K562 (cell line): ENCODE measurements around the gene DPH2. TPM values are rescaled to one million over a fixed set of nuclear protein-coding genes. Genes with fewer than 3 reads are reported as not detected.

Experiments used
- ATAC-seq: fragments of 200-7000 bp; cut with Tn5 transposase; 3 replicates; pipeline ENCODE4 v1.9.1; 2020; ENCODE audit warnings: moderate library complexity
- BruUV-seq: library from RNA; stranded (reverse); fragments of 400-500 nt; replicated peaks from 2 replicates; lab custom pipeline; 2021; lab: Mats Ljungman, UMichigan
- CTCF ChIA-PET: fragments of 300-600 bp; formaldehyde crosslinking; extraction: SDS; loops from one replicate; lab custom pipeline; 2021; ENCODE audit warnings: low intra/inter-chr PET ratio; lab: Yijun Ruan, JAX
- POLR2A ChIA-PET: fragments of 300-600, 350-650 bp; sonication (Branson Sonifier 250); formaldehyde crosslinking; extraction: SDS; loops from one replicate; lab custom pipeline; 2021; ENCODE audit warnings: antibody characterized with exemption, inconsistent platforms; lab: Yijun Ruan, JAX
- DNase-seq, 4 experiments: peaks; one replicate each; pipeline versions ENCODE4 v3.0.0 to v3.0.0-alpha.2; 2011 to 2018; ENCODE audit warnings: low spot score in 3 of 4, mixed read lengths in 3 of 4; ENCODE audit errors: extremely low read depth in 1 of 4
- FAIRE-seq: peaks from 2 replicates; lab custom pipeline; 2011; peaks lifted over from hg19 to GRCh38; lab: Jason Lieb, UNC
- H2AFZ ChIP-seq: 2 replicates; pipeline ENCODE4 v1.6.0; 2011; ENCODE audit warnings: low read depth, low read length, control low read depth, inconsistent platforms
- H3K27ac ChIP-seq: fragments of 200-600 bp; 3 replicates; pipeline ENCODE4 v1.8.0; 2011; ENCODE audit warnings: low read depth, mild to moderate bottlenecking, control low read depth, inconsistent platforms, low read length, moderate library complexity, mixed read lengths; ENCODE audit errors: extremely low read depth
- H3K27me3 ChIP-seq, 2 experiments: fragments of 300-600 bp in 1 of 2; 2 replicates in 1 of 2; 3 replicates in 1 of 2; pipeline versions ENCODE4 v1.6.0 to v1.8.0; 2011; ENCODE audit warnings: inconsistent platforms in 2 of 2, low read length in 2 of 2, mild to moderate bottlenecking in 1 of 2, mixed read lengths in 1 of 2, moderate library complexity in 1 of 2; ENCODE audit not compliant: control insufficient read depth in 2 of 2, insufficient read depth in 2 of 2
- H3K36me3 ChIP-seq: fragments of 300-600 bp; 3 replicates; pipeline ENCODE4 v1.8.0; 2011; ENCODE audit warnings: mild to moderate bottlenecking, low read length, inconsistent platforms; ENCODE audit not compliant: control insufficient read depth, insufficient read depth
- H3K4me1 ChIP-seq, 2 experiments: fragments of 200-600 bp in 1 of 2; replicated peaks in 1 of 2; 2 replicates in 1 of 2; 3 replicates in 1 of 2; pipeline versions ENCODE4 v1.5.1 to v1.8.0; 2011; ENCODE audit warnings: inconsistent platforms in 2 of 2, low read length in 2 of 2, mild to moderate bottlenecking in 1 of 2, mixed read lengths in 1 of 2, moderate library complexity in 1 of 2; ENCODE audit not compliant: control insufficient read depth in 2 of 2, insufficient read depth in 2 of 2
- H3K4me2 ChIP-seq: 2 replicates; pipeline ENCODE4 v1.6.1; 2011; ENCODE audit warnings: low read length, control low read depth, inconsistent platforms, mixed read lengths; ENCODE audit not compliant: insufficient read depth
- H3K4me3 ChIP-seq: fragments of 200-600 bp; sonication (generic), shearing (Covaris generic); 2 replicates; pipeline ENCODE4 v1.5.1; 2016; ENCODE audit warnings: control low read depth, inconsistent platforms
- H3K79me2 ChIP-seq: fragments of 200-600 bp; 3 replicates; pipeline ENCODE4 v1.8.0; 2011; ENCODE audit warnings: low read length, inconsistent platforms; ENCODE audit not compliant: control insufficient read depth, insufficient read depth
- H3K9ac ChIP-seq, 2 experiments: 2 replicates each; pipeline versions ENCODE4 v1.6.0 to v1.6.1; 2011; ENCODE audit warnings: low read depth in 2 of 2, low read length in 2 of 2, control low read depth in 1 of 2, inconsistent platforms in 1 of 2, mild to moderate bottlenecking in 1 of 2, mixed read lengths in 1 of 2; ENCODE audit not compliant: insufficient read depth in 1 of 2
- H3K9me1 ChIP-seq: one replicate; pipeline ENCODE4 v1.6.0; 2011; ENCODE audit warnings: inconsistent platforms, mild to moderate bottlenecking, low read length, moderate library complexity; ENCODE audit not compliant: control insufficient read depth, insufficient read depth
- H3K9me3 ChIP-seq: replicated peaks from 2 replicates; pipeline ENCODE4 v1.5.1; 2011; ENCODE audit warnings: low read depth, low read length, inconsistent platforms; ENCODE audit not compliant: control insufficient read depth, insufficient read depth
- H4K20me1 ChIP-seq: replicated peaks from 2 replicates; pipeline ENCODE4 v1.6.1; 2011; ENCODE audit warnings: low read length, inconsistent platforms, mixed read lengths; ENCODE audit not compliant: control insufficient read depth, insufficient read depth
- BCOR ChIP-seq: fragments of 450-650 bp; IDR thresholded peaks from 2 replicates; pipeline ENCODE4 v1.6.1; 2016
- E2F6 ChIP-seq, 2 experiments: IDR thresholded peaks; 2 replicates each; pipeline ENCODE4 v1.6.1; 2011; ENCODE audit warnings: borderline replicate concordance in 1 of 2, control low read depth in 1 of 2, low read depth in 1 of 2, low read length in 1 of 2, mild to moderate bottlenecking in 1 of 2, mixed read lengths in 1 of 2, moderate library complexity in 1 of 2; ENCODE audit not compliant: insufficient read depth in 1 of 2, insufficient read length in 1 of 2, poor library complexity in 1 of 2, severe bottlenecking in 1 of 2; ENCODE audit errors: extremely low read depth in 1 of 2
- FOXA3 ChIP-seq, 2 experiments: fragments of 450-650 bp in 1 of 2; sonication (generic) in 1 of 2; formaldehyde crosslinking; IDR thresholded peaks in 1 of 2; conservative IDR thresholded peaks in 1 of 2; 2 replicates each; pipeline versions ENCODE4 v1.4.0 to v1.8.0; 2020 to 2022; ENCODE audit warnings: mild to moderate bottlenecking in 2 of 2, missing genetic modification reagents in 1 of 2
- FOXK2 ChIP-seq, 2 experiments: fragments of 450-650 bp; IDR thresholded peaks in 1 of 2; conservative IDR thresholded peaks in 1 of 2; 2 replicates each; pipeline ENCODE4 v1.6.1; 2016; ENCODE audit warnings: low read depth in 2 of 2, mild to moderate bottlenecking in 1 of 2
- KLF6 ChIP-seq: fragments of 250-450 bp; sonication (Bioruptor Pico); IDR thresholded peaks from 2 replicates; pipeline ENCODE4 v1.4.0; 2020; ENCODE audit warnings: mild to moderate bottlenecking, moderate library complexity, borderline replicate concordance
- LARP7 ChIP-seq: fragments of 450-650 bp; IDR thresholded peaks from 2 replicates; pipeline ENCODE4 v1.6.1; 2016
- NCOA1 ChIP-seq: fragments of 450-650 bp; IDR thresholded peaks from 2 replicates; pipeline ENCODE4 v1.6.1; 2016; ENCODE audit warnings: low read depth
- RBM22 ChIP-seq: fragments of 200-400 bp; formaldehyde crosslinking; IDR thresholded peaks from 2 replicates; pipeline ENCODE4 v1.6.1; 2018; ENCODE audit warnings: low read length, low read depth; ENCODE audit not compliant: poor library complexity, severe bottlenecking
- SAP30 ChIP-seq: fragments of 200-600 bp; sonication (generic); IDR thresholded peaks from 2 replicates; pipeline ENCODE4 v1.6.1; 2012; ENCODE audit warnings: borderline replicate concordance, low read depth, mild to moderate bottlenecking, moderate library complexity, low read length, control low read depth, inconsistent platforms; ENCODE audit not compliant: insufficient read depth, poor library complexity, severe bottlenecking
- SMARCA5 ChIP-seq: fragments of 450-650 bp; IDR thresholded peaks from 2 replicates; pipeline ENCODE4 v1.6.1; 2016
- SMC3 ChIP-seq: conservative IDR thresholded peaks from 2 replicates; pipeline ENCODE4 v1.6.1; 2011; ENCODE audit warnings: low read depth, low read length, improper control_type of control experiment; ENCODE audit not compliant: insufficient read depth
- TAL1 ChIP-seq: fragments of 450-650 bp; IDR thresholded peaks from 2 replicates; pipeline ENCODE4 v1.6.1; 2016; ENCODE audit warnings: mild to moderate bottlenecking
- ZFP36 ChIP-seq: fragments of 150-350 bp; IDR thresholded peaks from 2 replicates; pipeline ENCODE4 v1.6.1; 2018; ENCODE audit warnings: low read length, low read depth; ENCODE audit not compliant: partially characterized antibody
- ZNF316 ChIP-seq: fragments of 450-650 bp; IDR thresholded peaks from 2 replicates; pipeline ENCODE4 v1.6.1; 2016
- ZNF436 ChIP-seq: fragments of 250-450, 450-650 bp; sonication (Bioruptor Pico); formaldehyde crosslinking; IDR thresholded peaks from 2 replicates; pipeline ENCODE4 v1.7.0; 2020; ENCODE audit warnings: mild to moderate bottlenecking
- ZNF707 ChIP-seq: fragments of 250-450 bp; sonication (Bioruptor Pico); conservative IDR thresholded peaks from 2 replicates; pipeline ENCODE4 v1.8.0; 2022; ENCODE audit warnings: inconsistent platforms, mild to moderate bottlenecking, moderate library complexity
- WGBS: fragments of 100-300 bp; shearing (Covaris generic); methylation state at CpG from one replicate; pipeline ENCODE4 v1.1.6; 2016; ENCODE audit warnings: low coverage, mixed read lengths; ENCODE audit not compliant: insufficient coverage; ENCODE audit errors: missing lambda C conversion rate; 5-methylcytosine and 5-hydroxymethylcytosine counted together
- in situ Hi-C: fragments of 300-500 bp; cut with MboI; formaldehyde crosslinking; loops from 4 replicates; pipeline ENCODE4 v1.15.0; 2018; ENCODE audit warnings: inconsistent platforms, mixed read lengths
- intact Hi-C: fragments of 100-400 bp; cut with micrococcal nuclease; formaldehyde crosslinking; loops from 2 replicates; pipeline ENCODE4 v1.14.2; 2022
- polyA plus RNA-seq, 8 experiments: library from polyadenylated mRNA; depleted of rRNA in 4 of 8; stranded (reverse) in 5 of 8; unstranded in 3 of 8; fragments of >200 nt; fragmentation: Nextera tagmentation in 2 of 8; fragmentation: Illumina TruSeq in 1 of 8; extraction: Ambion mirVana in 2 of 8; extraction: Trizol in 1 of 8; gene quantifications; 2 replicates each; pipeline versions ENCODE4 v1.2.1 to v1.2.3, GENCODE V29; 2011 to 2014; ENCODE audit warnings: inconsistent platforms in 1 of 8, missing spikeins in 1 of 8
- total RNA-seq, 7 experiments: library from RNA; depleted of rRNA in 6 of 7; stranded (reverse); fragments of >200 nt in 6 of 7; fragmentation: Illumina TruSeq in 2 of 7; extraction: Trizol in 2 of 7; gene quantifications; 2 replicates each; pipeline versions ENCODE4 v1.2.1 to v1.2.3, GENCODE V29; 2011 to 2021; ENCODE audit warnings: low replicate concordance in 1 of 7
- TF ChIP-seq, protein P1 (sequence below), 3 experiments: IDR thresholded peaks in 2 of 3; conservative IDR thresholded peaks in 1 of 3; 2 replicates each; pipeline ENCODE4 v1.5.1; 2011 to 2012; ENCODE audit warnings: low read length in 3 of 3, mild to moderate bottlenecking in 3 of 3, control low read depth in 2 of 3, improper control_type of control experiment in 1 of 3, inconsistent platforms in 1 of 3, low read depth in 1 of 3, mixed read lengths in 1 of 3, moderate library complexity in 1 of 3; ENCODE audit not compliant: insufficient read depth in 2 of 3

Gene DPH2
- total and polyA plus RNA-seq, 9 of the 15 experiments (the other 6 are each of a cell fraction or from before 2014, with no cell fraction given) = 17.9 to 94.1 (median 68.1) TPM

DNA sequence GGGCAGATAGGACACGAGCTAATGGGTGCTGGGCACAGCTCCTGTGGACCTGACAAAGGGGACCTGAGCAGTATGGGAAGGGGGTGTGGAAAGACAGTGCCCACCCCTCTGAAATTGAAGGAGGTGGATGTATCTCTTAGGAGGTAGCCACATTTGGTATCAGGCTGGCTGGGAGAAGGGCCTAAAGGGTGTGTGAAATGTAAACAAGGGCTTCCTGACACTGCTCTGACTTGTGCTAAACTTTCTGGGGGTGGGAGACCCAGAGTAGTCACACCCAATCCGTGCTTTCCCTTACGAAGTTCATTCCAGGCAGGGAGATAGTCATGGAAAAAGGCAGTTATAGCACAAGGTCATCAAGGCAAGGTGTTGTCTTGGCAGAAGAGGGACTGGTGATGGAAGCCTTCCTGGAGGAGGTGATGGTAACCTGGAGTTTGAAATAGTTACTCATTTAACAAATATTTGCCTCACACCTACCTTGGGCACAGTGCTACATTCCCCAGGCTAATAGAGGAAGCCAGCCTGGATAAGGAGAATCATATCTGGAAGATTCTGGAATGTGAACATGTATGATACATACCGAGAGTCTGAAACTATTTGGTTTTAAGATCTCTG lies 16.3 kb downstream of the DPH2 start:
- Histone ChIP-seq H3K79me2 (peaks cover 21% of the 10 kb centered on the region), H3K27ac (no peak overlapping the region), H3K4me2 (no peak overlapping the region), H4K20me1 (0 out of 2 replicates have a peak, but pooled peaks cover 9% of the 10 kb centered on the region), H2AFZ (no peak overlapping the region), H3K9ac (no peak overlapping the region), H3K4me3 (no peak overlapping the region), H3K27me3 (no peaks in the 10 kb centered on the region), H3K9me1 (peaks cover 6% of the 10 kb centered on the region), H3K9me3 (no peaks in the 10 kb centered on the region), H3K4me1 (peaks cover 11 to 42% of the 10 kb centered on the region in 2 experiments; a peak in 4 of 5 replicates), H3K36me3 (peaks cover 63% of the 10 kb centered on the region; the same call in 2 of the 3 replicates)
- intact Hi-C loops = no loop called here
- no peak for DNase-seq
- FAIRE-seq = no peak
- TF ChIP-seq E2F6 (IDR thresholded peaks at IDR 0.05; ENCODE audit: borderline replicate concordance in 1 of 2, extremely low read depth in 1 of 2, insufficient read depth in 1 of 2, insufficient read length in 1 of 2, low read depth in 1 of 2, low read length in 1 of 2, poor library complexity in 1 of 2, severe bottlenecking in 1 of 2) (no peak), KLF6 (CRISPR knock-in tag) (no peak), FOXA3 (CRISPR knock-in tag; conservative IDR thresholded peaks at IDR 0.05 in 1 of 2, IDR thresholded peaks at IDR 0.05 in 1 of 2) (peak in 1 of 2 experiments; percentile 54; a peak in 1 of 4 replicates), SMC3 (no peak), SMARCA5 (peak; percentile 73; the same call in 1 of the 2 replicates), RBM22 (no peak), FOXK2 (conservative IDR thresholded peaks at IDR 0.05 in 1 of 2, IDR thresholded peaks at IDR 0.05 in 1 of 2; ENCODE audit: low read depth in 2 of 2) (0 out of 4 replicates have a peak, but pooled peaks have one; percentile 15 to 24), ZNF436 (CRISPR knock-in tag) (peak; percentile 63), NCOA1 (no peak), SAP30 (no peak), LARP7 (no peak), ZNF707 (no peak), ZNF316 (no peak), BCOR (peak; percentile 59; the same call in 1 of the 2 replicates), TAL1 (no peak), ZFP36 (peak; percentile 96)
- TF ChIP-seq, protein P1, sequence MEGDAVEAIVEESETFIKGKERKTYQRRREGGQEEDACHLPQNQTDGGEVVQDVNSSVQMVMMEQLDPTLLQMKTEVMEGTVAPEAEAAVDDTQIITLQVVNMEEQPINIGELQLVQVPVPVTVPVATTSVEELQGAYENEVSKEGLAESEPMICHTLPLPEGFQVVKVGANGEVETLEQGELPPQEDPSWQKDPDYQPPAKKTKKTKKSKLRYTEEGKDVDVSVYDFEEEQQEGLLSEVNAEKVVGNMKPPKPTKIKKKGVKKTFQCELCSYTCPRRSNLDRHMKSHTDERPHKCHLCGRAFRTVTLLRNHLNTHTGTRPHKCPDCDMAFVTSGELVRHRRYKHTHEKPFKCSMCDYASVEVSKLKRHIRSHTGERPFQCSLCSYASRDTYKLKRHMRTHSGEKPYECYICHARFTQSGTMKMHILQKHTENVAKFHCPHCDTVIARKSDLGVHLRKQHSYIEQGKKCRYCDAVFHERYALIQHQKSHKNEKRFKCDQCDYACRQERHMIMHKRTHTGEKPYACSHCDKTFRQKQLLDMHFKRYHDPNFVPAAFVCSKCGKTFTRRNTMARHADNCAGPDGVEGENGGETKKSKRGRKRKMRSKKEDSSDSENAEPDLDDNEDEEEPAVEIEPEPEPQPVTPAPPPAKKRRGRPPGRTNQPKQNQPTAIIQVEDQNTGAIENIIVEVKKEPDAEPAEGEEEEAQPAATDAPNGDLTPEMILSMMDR (IDR thresholded peaks at IDR 0.05 in 2 of 3, conservative IDR thresholded peaks at IDR 0.05 in 1 of 3; ENCODE audit: insufficient read depth in 2 of 3, low read depth in 1 of 3, low read length in 3 of 3) = no peak
- in situ Hi-C loops = no loop called here
- BruUV-seq = no TSS peak
- ChIA-PET CTCF (no interaction called here), POLR2A (interaction anchor here (0.5 to 3.8 kb wide), 3 partner anchors 12 to 62 kb away, joined by 3 to 16 read pairs (median 3); no protein-coding TSS in a partner anchor)
- ATAC-seq = no peak
- 71% methylated on average over 4 of the region's 4 CpGs for WGBS
